Large intestine (tissue), 3 donors: ENCODE data around the gene PTPN22. TPM values are rescaled to one million over a fixed set of nuclear protein-coding genes. Genes with fewer than 3 reads are reported as not detected.
A peak's percentile ranks its signal among the peaks of the same experiment; 100 is the strongest.

Experiments
- DNase-seq, 2 donors: peaks; one replicate each; pipeline versions ENCODE4 v3.0.0 to v3.0.0-alpha.2; 2013
- H3K27ac ChIP-seq: one replicate; pipeline ENCODE4 v1.5.1; 2013; ENCODE audit warnings: low read length
- H3K27me3 ChIP-seq: 2 replicates; pipeline ENCODE4 v1.6.1; 2013; ENCODE audit warnings: low read length; ENCODE audit not compliant: control insufficient read depth, insufficient read depth
- H3K36me3 ChIP-seq: 2 replicates; pipeline ENCODE4 v1.6.1; 2013; ENCODE audit warnings: low read length; ENCODE audit not compliant: control insufficient read depth, insufficient read depth
- H3K4me1 ChIP-seq: one replicate; pipeline ENCODE4 v1.6.1; 2013; ENCODE audit warnings: low read length; ENCODE audit not compliant: control insufficient read depth, insufficient read depth
- H3K4me3 ChIP-seq: one replicate; pipeline ENCODE4 v1.5.1; 2013; ENCODE audit warnings: low read length
- H3K9me3 ChIP-seq: one replicate; pipeline ENCODE4 v1.6.1; 2013; ENCODE audit warnings: mild to moderate bottlenecking, low read depth, low read length, moderate library complexity; ENCODE audit not compliant: control insufficient read depth
- WGBS: methylation state at CpG from one replicate; pipeline ENCODE4 v1.1.5; 2013; ENCODE audit warnings: low lambda C conversion rate; ENCODE audit not compliant: insufficient coverage; 5-methylcytosine and 5-hydroxymethylcytosine counted together
- polyA plus RNA-seq: library from polyadenylated mRNA; unstranded; fragments of 120-200 nt; gene quantifications from one replicate; pipeline ENCODE4 v1.2.1, GENCODE V29; 2013

PTPN22 gene
- polyA plus RNA-seq, 1 donor = 3.6 TPM

DNA sequence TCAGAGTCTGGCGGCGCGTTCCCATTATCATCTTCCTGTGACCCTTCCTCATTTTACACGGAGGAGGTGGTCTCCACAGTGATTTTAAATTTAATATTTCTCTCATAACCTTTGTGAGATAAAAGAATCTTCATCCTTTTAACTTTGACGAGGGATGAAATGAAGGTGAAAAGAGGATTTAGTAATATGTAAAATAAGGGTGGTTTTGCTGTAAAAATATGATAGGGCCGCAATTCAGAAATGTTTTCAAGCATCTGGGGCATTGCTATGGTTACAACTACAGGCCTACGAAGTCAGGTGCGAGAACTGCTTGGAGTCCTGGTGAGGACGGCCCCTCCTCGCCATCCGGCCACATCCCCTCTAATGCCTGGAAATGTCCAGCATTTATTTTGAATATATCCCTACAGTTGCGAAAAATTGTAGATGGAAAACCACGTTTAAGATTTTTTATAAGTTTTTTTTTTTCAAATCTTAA is 58.8 kb downstream of the PTPN22 start:
- Histone ChIP-seq H3K36me3 (no peaks in the 10 kb centered on the region), H3K4me3 (peak overlapping the region; percentile 43), H3K4me1 (peaks cover 4% of the 10 kb centered on the region), H3K9me3 (no peaks in the 10 kb centered on the region), H3K27me3 (no peaks in the 10 kb centered on the region), H3K27ac (peak overlapping the region; percentile 65)
- DNase-seq = no peak
- 37% methylated on average over 3 of the region's 13 CpGs for WGBS

GRCh38 chr1:113811888-113812660 is 59.4 kb downstream of the PTPN22 start, which contains the start of gene RSBN1:
TSS of gene RSBN1 (minus strand) at chr1:113812476. CDS start at chr1:113812412, 64 bp downstream.
- no peaks in the 10 kb centered on the region for H3K27me3 ChIP-seq
- H3K9me3 ChIP-seq = no peaks in the 10 kb centered on the region
- peak within 1 kb of the TSS; percentile 94 for H3K27ac ChIP-seq
- peak; percentile 99 to 100 for DNase-seq
- H3K4me1 ChIP-seq = peaks cover 4% of the 10 kb centered on the region
- H3K36me3 ChIP-seq = no peaks in the 10 kb centered on the region
- WGBS = no CpG with 5 or more reads among the region's 82 CpGs
- peak within 1 kb of the TSS; percentile 75 for H3K4me3 ChIP-seq

DNA sequence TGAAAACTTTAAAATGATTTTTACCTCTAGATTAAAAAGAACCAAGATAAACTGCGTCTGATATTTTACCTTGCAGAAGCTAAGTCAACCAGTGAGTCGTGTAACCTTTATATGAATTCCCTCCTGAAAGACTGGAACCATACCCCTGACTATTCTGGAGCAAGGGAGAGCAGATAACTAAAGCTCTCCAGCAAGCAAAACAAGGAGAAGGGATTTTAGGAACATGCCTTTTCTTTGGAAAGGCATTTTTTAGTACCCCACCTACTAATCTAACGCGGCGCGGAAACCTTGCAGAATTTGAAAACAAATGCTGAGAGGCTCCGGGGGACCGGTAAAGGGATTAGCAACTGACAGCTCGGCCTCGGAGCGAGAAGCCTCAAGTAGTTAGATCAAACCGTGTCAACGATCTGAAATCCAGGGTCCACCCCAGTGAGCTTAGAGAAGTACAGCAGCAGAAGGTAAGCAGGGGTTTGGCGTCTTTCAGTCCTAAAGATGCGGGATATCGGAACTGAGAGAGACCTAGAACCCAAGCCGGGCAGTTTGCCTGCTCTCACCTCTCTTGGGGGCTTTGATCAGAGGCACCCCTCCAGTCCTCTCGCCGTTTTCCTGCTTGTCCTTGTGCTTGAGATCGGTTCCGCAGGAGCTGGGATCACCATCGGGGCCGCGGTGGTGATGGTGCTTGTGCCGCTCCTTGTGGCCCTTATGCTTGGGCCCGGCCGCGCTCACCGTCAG is 60.2 kb downstream of the PTPN22 start:
- peak overlapping the region; percentile 75 for H3K4me3 ChIP-seq
- H3K27me3 ChIP-seq = no peaks in the 10 kb centered on the region
- no CpG with 5 or more reads among the region's 29 CpGs for WGBS
- H3K36me3 ChIP-seq = no peaks in the 10 kb centered on the region
- peaks cover 4% of the 10 kb centered on the region for H3K4me1 ChIP-seq
- H3K27ac ChIP-seq = peak overlapping the region; percentile 94
- DNase-seq = no peak
- no peaks in the 10 kb centered on the region for H3K9me3 ChIP-seq

GRCh38 chr1:113809670-113810602 is 61.6 kb downstream of the PTPN22 start:
- peak; percentile 82 to 92 for DNase-seq
- Histone ChIP-seq H3K4me1 (peaks cover 12% of the 10 kb centered on the region), H3K27ac (peak overlapping the region; percentile 94), H3K27me3 (no peaks in the 10 kb centered on the region), H3K36me3 (no peaks in the 10 kb centered on the region), H3K4me3 (peak overlapping the region; percentile 75), H3K9me3 (no peaks in the 10 kb centered on the region)
- WGBS = 33% methylated on average over 5 of the region's 5 CpGs

GRCh38 chr1:113808450-113809195 is 62.9 kb downstream of the PTPN22 start:
- H3K4me3 ChIP-seq = no peak overlapping the region

GRCh38 chr1:113805639-113806038 is 65.9 kb downstream of the PTPN22 start:
- no peak overlapping the region for H3K4me3 ChIP-seq
- no peaks in the 10 kb centered on the region for H3K9me3 ChIP-seq
- H3K36me3 ChIP-seq = no peaks in the 10 kb centered on the region
- WGBS = no CpG with 5 or more reads among the region's 4 CpGs
- DNase-seq = no peak
- H3K27ac ChIP-seq = no peak overlapping the region
- H3K27me3 ChIP-seq = no peaks in the 10 kb centered on the region
- peaks cover 16% of the 10 kb centered on the region for H3K4me1 ChIP-seq

More at GRCh38 chr1:113808450-113809195, 62.9 kb downstream of the PTPN22 start:
- DNase-seq = peak in 1 of 2 donors; percentile 11
- Histone ChIP-seq H3K4me1 (peaks cover 16% of the 10 kb centered on the region), H3K27ac (peak overlapping the region; percentile 78), H3K36me3 (no peaks in the 10 kb centered on the region), H3K9me3 (no peaks in the 10 kb centered on the region), H3K27me3 (no peaks in the 10 kb centered on the region)
- no CpG with 5 or more reads among the region's 4 CpGs for WGBS

GRCh38 chr1:113805256-113805531 is 66.3 kb downstream of the PTPN22 start:
- H3K4me1 ChIP-seq = peaks cover 16% of the 10 kb centered on the region
- H3K27ac ChIP-seq = peak overlapping the region; percentile 45
- H3K9me3 ChIP-seq = no peaks in the 10 kb centered on the region
- WGBS = no CpG with 5 or more reads among the region's 6 CpGs
- H3K27me3 ChIP-seq = no peaks in the 10 kb centered on the region
- no peaks in the 10 kb centered on the region for H3K36me3 ChIP-seq
- no peak for DNase-seq
- no peak overlapping the region for H3K4me3 ChIP-seq

- peaks cover 16% of the 10 kb centered on the region for H3K4me1 ChIP-seq
- H3K36me3 ChIP-seq = no peaks in the 10 kb centered on the region
- peak overlapping the region; percentile 45 for H3K27ac ChIP-seq
- H3K4me3 ChIP-seq = no peak overlapping the region
- 56% methylated on average over 5 of the region's 8 CpGs for WGBS
- DNase-seq = peak; percentile 36 to 73
- no peaks in the 10 kb centered on the region for H3K27me3 ChIP-seq
- H3K9me3 ChIP-seq = no peaks in the 10 kb centered on the region
These were observed 66.9 kb downstream of the PTPN22 start for GRCh38 chr1:113804421-113805255.

DNA sequence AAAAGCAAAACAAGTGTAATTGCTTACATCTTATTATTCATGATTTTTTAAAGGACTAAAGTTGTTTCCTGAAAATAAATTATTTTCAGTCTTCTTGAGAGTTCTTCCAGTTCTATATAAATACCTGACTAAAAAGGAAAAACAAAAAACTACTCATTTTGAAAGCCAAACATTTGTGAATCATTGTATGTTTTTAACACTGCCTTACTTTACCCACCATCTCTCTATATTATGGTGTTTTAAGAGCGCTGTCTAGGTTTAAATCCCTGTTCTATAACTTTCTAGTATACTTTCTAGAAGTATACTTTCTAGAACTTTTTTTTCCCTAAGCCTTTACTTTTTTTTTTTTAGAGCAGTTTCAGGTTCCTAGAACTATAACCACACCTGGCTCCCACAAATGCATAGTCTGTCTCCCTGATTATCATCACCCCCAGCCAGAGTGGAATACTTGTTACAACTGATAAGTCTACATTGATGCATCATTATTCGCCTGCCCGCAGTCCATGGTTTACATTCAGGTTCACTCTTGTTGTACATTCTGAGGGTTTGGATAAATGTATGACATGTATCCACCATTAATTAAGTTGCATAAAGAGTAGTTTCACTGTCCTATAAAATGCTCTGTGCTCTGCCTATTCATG is 69.0 kb downstream of the PTPN22 start:
- H3K4me3 ChIP-seq = no peak overlapping the region
- WGBS = 100% methylated on average over 1 of the region's 3 CpGs
- DNase-seq = no peak
- H3K27ac ChIP-seq = no peak overlapping the region
- H3K9me3 ChIP-seq = no peaks in the 10 kb centered on the region
- peaks cover 12% of the 10 kb centered on the region for H3K4me1 ChIP-seq
- H3K27me3 ChIP-seq = no peaks in the 10 kb centered on the region
- peaks cover 4% of the 10 kb centered on the region for H3K36me3 ChIP-seq
